ENCODE measurements around the gene SH2D6. TPM values are rescaled to one million over a fixed set of nuclear protein-coding genes. Genes with fewer than 3 reads are reported as not detected.

The SH2D6 gene
- polyA plus RNA-seq, 2 of the 4 experiments (the other 2 are of a cell fraction) = 1.4 to 1.8 TPM

DNA sequence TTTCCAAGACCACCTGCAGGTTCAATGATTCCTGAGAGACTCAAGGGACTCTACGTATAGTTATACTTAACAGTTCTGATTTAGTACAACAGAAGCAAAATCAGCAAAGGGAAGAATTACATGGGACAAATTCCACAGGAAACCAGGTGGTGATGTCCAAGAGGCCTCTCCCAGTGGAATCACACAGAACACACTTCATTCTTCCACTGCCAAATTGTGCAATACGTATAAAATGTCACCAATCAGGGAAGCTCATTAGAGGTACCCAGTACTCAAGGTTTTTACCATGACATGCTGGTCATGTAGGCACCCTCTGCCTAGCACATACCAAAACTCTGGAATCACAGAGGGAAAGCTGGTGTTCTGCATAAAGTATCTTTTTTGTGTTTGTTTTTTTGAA lies 30.8 kb upstream of the SH2D6 start:
- ChIA-PET CTCF (interaction anchor here (0.7 to 8.4 kb wide), 6 partner anchors 13 to 367 kb away, joined by 4 to 189 read pairs (median 4); no protein-coding TSS in a partner anchor), POLR2A (no interaction called here)
- Histone ChIP-seq H3K27ac (no peak overlapping the region), H3K4me1 (peaks cover 6% of the 10 kb centered on the region; the same call in 2 of the 3 replicates), H3K4me2 (no peak overlapping the region), H3K4me3 (no peak overlapping the region), H3K9me3 (no peaks in the 10 kb centered on the region)
- 92% methylated on average over 2 of the region's 2 CpGs for WGBS (ENCODE audit: missing lambda C conversion rate)
- FAIRE-seq = no peak
- ATAC-seq = no peak
- TF ChIP-seq FOXS1 (CRISPR knock-in tag; IDR thresholded peaks at IDR 0.05) (no peak), ZNF302 (CRISPR knock-in tag; IDR thresholded peaks at IDR 0.05) (no peak), HDAC2 (IDR thresholded peaks at IDR 0.05) (no peak), POLR2A (IDR thresholded peaks at IDR 0.05; ENCODE audit: low read length) (no peak), HOXB5 (CRISPR knock-in tag; IDR thresholded peaks at IDR 0.05) (no peak)
- no peak for DNase-seq (ENCODE audit: low read depth in 1 of 2, low spot score in 1 of 2)

DNA sequence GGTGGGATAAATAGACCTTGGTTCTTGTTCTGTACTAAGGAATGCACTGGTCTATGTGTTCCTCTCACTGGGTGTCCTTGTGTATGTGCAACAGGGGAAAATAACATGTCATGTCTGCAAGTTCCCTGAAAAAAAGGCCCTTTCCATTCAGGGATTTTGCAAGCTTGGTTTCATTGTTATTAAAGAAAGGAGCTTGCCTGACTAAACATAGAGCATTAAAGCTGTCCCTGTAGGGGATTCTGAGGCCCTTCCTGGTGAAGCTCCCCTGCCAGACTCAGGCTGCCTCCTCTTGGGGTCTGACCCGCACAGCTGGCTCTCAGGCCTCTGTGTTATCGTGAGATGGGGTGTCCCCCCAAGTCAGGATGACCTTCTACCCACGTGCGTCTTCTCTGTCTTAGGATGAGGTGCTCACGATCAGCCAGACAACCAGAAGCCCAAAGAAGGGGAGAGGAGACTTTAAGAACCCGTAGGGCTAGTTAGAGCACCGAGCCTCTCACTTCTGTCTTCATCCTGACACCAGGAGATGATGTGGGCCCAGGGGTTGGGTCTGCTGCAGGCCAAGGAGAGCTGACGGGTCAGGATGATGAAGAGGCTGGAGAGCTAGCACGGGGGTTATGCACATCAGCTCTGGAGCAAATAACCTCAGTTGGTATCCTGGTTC lies 29.5 kb upstream of the SH2D6 start:
- CTCF ChIA-PET = interaction anchor here (0.7 to 8.4 kb wide), 17 partner anchors 9 to 318 kb away, joined by 3 to 189 read pairs (median 3); no protein-coding TSS in a partner anchor

DNA sequence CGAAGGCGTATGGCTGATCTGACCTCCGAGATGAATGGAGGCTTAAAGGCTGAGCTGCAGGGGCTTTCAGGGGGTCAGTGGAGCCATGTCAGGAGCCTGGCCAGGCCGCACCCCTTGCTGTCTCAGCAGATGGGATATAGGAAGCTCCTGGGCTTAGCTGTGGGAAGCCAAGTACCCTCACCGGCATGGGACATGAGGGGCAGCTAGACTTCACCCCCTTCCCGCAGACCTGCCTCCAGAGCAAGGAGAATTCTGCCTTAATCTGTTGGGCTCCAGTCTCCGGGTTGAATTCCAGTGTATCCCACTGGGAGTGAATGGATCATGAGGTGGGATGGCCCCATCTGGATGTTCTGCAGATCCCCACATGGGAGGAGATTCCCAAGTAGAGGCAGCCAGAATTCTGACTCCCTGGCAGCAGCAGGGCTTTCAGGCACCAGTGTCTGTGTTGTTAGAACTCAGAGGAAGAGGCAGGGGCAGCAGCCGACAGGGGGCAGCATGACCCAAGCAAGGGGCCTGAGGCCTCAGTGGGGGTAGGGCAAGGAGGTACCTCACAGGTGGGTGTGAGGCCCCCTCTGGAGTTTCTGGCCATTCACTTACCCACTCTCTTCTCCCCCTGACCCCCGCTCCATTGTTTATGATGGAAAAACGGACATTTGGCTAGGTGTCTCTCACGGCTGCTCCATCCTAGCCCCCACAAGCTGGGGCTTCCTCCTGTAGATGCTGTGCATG lies 27.4 kb upstream of the SH2D6 start:
- H3K9me3 ChIP-seq = no peaks in the 10 kb centered on the region
- ChIA-PET CTCF (interaction anchor here (0.6 to 8.4 kb wide), 29 partner anchors 9 to 425 kb away, joined by 3 to 189 read pairs (median 5); partner anchors contain the start of gene MAT2A), POLR2A (interaction anchor here (0.6 kb wide), 1 partner anchor 12 kb away, joined by 5 read pairs; no protein-coding TSS in a partner anchor)
- ATAC-seq (peak; percentile 79 to 92), DNase-seq (ENCODE audit: low read depth in 1 of 2, low spot score in 1 of 2) (peak; percentile 71 to 85), FAIRE-seq (no peak)
- peaks cover 6% of the 10 kb centered on the region; the same call in 2 of the 3 replicates for H3K4me1 ChIP-seq
- TF ChIP-seq RNF2 (IDR thresholded peaks at IDR 0.05; ENCODE audit: borderline replicate concordance, low read depth) (no peak), CHD2 (IDR thresholded peaks at IDR 0.05; ENCODE audit: low read length, partially characterized antibody) (peak; percentile 29), RAD21 (conservative IDR thresholded peaks at IDR 0.05 in 1 of 2, IDR thresholded peaks at IDR 0.05 in 1 of 2) (peak; percentile 93 to 98), SMC3 (IDR thresholded peaks at IDR 0.05) (peak; percentile 92)
- TF ChIP-seq, protein P1, sequence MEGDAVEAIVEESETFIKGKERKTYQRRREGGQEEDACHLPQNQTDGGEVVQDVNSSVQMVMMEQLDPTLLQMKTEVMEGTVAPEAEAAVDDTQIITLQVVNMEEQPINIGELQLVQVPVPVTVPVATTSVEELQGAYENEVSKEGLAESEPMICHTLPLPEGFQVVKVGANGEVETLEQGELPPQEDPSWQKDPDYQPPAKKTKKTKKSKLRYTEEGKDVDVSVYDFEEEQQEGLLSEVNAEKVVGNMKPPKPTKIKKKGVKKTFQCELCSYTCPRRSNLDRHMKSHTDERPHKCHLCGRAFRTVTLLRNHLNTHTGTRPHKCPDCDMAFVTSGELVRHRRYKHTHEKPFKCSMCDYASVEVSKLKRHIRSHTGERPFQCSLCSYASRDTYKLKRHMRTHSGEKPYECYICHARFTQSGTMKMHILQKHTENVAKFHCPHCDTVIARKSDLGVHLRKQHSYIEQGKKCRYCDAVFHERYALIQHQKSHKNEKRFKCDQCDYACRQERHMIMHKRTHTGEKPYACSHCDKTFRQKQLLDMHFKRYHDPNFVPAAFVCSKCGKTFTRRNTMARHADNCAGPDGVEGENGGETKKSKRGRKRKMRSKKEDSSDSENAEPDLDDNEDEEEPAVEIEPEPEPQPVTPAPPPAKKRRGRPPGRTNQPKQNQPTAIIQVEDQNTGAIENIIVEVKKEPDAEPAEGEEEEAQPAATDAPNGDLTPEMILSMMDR (IDR thresholded peaks at IDR 0.05) = peak; percentile 83
- 64% methylated on average over 10 of the region's 11 CpGs for WGBS (ENCODE audit: missing lambda C conversion rate)
- H3K4me2 ChIP-seq = no peak overlapping the region
- H3K27ac ChIP-seq = no peak overlapping the region
- no peak overlapping the region for H3K4me3 ChIP-seq

More for the DNA sequence above, 29.5 kb upstream of the SH2D6 start:
- POLR2A ChIA-PET = interaction anchor here (1.1 kb wide), 1 partner anchor 150 kb away, joined by 3 read pairs; the partner anchor contains the start of gene MAT2A
- DNase-seq (ENCODE audit: low read depth in 1 of 2, low spot score in 1 of 2) (no peak), FAIRE-seq (no peak), ATAC-seq (no peak)
- Histone ChIP-seq H3K4me1 (peaks cover 6% of the 10 kb centered on the region; the same call in 2 of the 3 replicates), H3K4me2 (no peak overlapping the region), H3K27ac (no peak overlapping the region), H3K9me3 (no peaks in the 10 kb centered on the region), H3K4me3 (no peak overlapping the region)
- no peak for TF ChIP-seq RCOR1 (IDR thresholded peaks at IDR 0.05; ENCODE audit: low read depth, low read length)
- WGBS (ENCODE audit: missing lambda C conversion rate) = 81% methylated on average over 9 of the region's 9 CpGs

DNA sequence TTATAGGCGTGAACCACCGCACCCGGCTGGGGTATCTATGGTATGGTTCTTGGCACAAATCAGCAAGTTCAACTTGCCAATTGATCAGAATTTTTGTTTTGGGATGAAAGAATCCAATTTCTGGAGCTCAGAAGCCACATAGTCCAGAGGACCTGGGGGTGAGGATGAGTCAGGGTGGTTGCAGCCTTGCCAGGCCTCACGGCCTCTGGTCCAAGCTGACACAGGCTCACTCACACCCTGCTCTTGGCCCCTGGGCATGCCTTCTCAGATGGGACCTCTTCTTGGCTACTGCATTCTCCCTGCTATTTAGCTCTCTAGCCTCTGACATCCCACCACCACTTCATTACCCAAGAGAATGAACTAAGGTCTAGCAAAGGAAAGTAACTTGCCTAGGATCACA lies 24.7 kb upstream of the SH2D6 start:
- no peak overlapping the region for H3K4me3 ChIP-seq
- CTCF ChIA-PET = interaction anchor here (0.6 to 8.4 kb wide), 6 partner anchors 10 to 159 kb away, joined by 3 to 189 read pairs (median 5); no protein-coding TSS in a partner anchor
- H3K4me1 ChIP-seq = peaks cover 6% of the 10 kb centered on the region; the same call in 2 of the 3 replicates
- no peak for ATAC-seq
- H3K9me3 ChIP-seq = no peaks in the 10 kb centered on the region
- H3K27ac ChIP-seq = no peak overlapping the region
- no peak for DNase-seq (ENCODE audit: low read depth in 1 of 2, low spot score in 1 of 2)
- no peak overlapping the region for H3K4me2 ChIP-seq
- no peak for FAIRE-seq
- WGBS (ENCODE audit: missing lambda C conversion rate) = 86% methylated on average over 4 of the region's 4 CpGs
- POLR2A ChIA-PET = no interaction called here
- TF ChIP-seq PHF8 (IDR thresholded peaks at IDR 0.05; ENCODE audit: borderline replicate concordance, low read depth) (no peak), HEYL (CRISPR knock-in tag; IDR thresholded peaks at IDR 0.05) (no peak), JUNB (IDR thresholded peaks at IDR 0.05) (no peak), CHD4 (IDR thresholded peaks at IDR 0.05; ENCODE audit: borderline replicate concordance) (no peak), RCOR1 (IDR thresholded peaks at IDR 0.05; ENCODE audit: low read depth, low read length) (no peak), MAZ (IDR thresholded peaks at IDR 0.05; ENCODE audit: borderline replicate concordance, low read depth, low read length) (no peak), CHD2 (IDR thresholded peaks at IDR 0.05; ENCODE audit: low read length, partially characterized antibody) (no peak)
- TF ChIP-seq, protein P1 (IDR thresholded peaks at IDR 0.05) = no peak
- TF ChIP-seq, protein P2, sequence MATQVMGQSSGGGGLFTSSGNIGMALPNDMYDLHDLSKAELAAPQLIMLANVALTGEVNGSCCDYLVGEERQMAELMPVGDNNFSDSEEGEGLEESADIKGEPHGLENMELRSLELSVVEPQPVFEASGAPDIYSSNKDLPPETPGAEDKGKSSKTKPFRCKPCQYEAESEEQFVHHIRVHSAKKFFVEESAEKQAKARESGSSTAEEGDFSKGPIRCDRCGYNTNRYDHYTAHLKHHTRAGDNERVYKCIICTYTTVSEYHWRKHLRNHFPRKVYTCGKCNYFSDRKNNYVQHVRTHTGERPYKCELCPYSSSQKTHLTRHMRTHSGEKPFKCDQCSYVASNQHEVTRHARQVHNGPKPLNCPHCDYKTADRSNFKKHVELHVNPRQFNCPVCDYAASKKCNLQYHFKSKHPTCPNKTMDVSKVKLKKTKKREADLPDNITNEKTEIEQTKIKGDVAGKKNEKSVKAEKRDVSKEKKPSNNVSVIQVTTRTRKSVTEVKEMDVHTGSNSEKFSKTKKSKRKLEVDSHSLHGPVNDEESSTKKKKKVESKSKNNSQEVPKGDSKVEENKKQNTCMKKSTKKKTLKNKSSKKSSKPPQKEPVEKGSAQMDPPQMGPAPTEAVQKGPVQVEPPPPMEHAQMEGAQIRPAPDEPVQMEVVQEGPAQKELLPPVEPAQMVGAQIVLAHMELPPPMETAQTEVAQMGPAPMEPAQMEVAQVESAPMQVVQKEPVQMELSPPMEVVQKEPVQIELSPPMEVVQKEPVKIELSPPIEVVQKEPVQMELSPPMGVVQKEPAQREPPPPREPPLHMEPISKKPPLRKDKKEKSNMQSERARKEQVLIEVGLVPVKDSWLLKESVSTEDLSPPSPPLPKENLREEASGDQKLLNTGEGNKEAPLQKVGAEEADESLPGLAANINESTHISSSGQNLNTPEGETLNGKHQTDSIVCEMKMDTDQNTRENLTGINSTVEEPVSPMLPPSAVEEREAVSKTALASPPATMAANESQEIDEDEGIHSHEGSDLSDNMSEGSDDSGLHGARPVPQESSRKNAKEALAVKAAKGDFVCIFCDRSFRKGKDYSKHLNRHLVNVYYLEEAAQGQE (IDR thresholded peaks at IDR 0.05) = no peak
- TF ChIP-seq, protein P3, sequence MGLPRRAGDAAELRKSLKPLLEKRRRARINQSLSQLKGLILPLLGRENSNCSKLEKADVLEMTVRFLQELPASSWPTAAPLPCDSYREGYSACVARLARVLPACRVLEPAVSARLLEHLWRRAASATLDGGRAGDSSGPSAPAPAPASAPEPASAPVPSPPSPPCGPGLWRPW (IDR thresholded peaks at IDR 0.05) = no peak
